HG03575 (cell line): ENCODE results near the gene CEP164.

ENCODE experiments used
- ATAC-seq: cut with Tn5 transposase; IDR thresholded peaks from one replicate; pipeline ENCODE4 v1.9.1; 2021; ENCODE audit not compliant: unreplicated experiment, insufficient number of reproducible peaks, low FRiP score; ENCODE audit errors: extremely low read depth

Gene CEP164

DNA sequence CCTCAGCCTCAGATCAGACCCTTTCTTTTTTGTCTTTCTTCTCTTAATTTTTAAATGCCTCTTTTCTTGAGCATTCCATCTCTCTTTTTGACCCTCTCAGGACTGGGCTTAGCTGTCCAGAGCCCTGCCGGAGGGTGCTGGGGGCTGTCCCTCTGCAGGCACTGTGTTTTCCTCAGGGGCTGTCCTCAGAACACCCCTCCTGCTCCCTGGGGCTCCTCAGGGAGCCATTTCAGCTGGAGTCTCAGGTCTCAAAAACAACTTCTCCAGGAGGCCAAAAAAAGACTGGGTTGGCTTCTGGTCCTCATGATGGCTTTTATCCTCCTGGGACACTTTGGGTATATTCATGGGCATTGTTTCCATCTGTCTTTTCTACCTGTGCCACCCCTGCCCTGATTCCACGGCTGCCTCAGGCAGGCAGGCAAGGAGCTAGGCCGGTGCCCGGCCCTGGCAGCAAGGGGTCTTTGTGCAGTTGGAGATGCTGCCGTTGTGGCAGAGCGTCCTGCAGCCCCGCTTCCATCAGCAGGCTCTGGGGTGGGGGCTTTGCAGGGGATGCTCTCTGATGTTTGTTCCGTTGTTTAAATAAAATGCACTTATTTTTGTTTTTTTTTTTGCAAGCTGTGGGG is 85.1 kb downstream of the CEP164 start:
- ATAC-seq = no peak

DNA sequence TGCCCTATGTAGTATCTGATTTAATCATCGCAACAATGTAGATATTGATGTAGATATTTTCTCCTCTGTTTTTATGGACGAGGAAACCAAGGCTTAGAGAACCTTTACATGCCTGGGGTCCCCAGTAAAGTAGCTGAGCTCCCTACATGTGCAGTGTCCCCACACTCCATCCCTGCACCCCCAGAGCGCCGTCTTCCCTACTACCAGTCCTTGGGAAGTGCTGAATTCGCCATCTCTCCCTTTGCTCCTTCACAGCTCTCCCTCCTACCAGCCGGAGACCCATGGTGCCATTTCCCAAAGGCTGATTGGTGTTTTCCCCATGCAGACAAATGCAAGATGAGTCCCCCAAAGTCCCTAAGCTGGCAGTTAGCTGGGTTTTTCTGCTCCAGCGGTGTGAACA is 86.0 kb downstream of the CEP164 start:
- no peak for ATAC-seq

DNA sequence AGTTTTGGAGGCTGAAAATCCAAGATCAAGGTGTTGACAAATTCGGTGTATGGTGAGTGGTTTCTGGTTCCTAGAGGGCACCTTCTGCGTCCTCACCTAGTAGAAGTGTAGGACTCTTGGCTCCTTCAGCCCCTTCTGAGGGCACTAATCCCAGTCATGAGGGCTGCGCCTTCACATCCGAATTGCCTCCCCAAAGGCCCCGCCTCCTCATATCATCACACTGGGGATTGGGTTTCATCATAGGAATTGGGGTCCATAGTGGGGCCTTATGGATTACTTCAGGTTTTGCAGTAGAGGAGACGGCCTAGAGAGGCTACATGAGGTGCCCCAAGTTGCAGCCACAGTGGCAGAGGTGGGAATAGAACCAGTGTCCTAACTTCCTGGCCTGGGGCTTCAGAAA is 87.1 kb downstream of the CEP164 start:
- no peak for ATAC-seq

DNA sequence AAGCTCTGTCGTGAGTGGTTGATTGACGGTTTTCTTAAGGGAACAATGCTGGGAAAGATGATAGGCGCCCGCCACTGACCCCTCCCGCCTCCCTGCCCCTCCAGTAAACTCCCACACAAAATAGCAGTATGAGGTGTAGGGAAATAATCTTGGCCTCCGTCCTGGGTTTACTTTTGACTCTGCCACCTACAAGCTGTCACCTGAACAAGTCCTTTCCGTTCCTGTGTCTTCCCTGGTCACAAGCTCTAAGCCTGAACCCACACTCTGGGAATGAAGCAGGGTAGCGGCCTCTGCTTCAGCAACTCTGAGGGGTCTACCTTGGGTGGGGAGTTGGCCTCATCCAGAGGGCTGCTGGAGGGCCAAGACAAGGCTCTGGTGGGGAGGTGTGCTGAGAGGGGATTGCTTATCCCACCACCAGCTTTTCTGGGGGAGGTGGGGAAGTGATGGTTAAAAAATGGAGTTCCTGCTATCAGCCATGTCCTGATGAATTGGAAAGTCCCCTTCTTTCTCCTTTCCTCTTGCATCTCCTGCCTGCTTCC is 87.8 kb downstream of the CEP164 start:
- no peak for ATAC-seq

DNA sequence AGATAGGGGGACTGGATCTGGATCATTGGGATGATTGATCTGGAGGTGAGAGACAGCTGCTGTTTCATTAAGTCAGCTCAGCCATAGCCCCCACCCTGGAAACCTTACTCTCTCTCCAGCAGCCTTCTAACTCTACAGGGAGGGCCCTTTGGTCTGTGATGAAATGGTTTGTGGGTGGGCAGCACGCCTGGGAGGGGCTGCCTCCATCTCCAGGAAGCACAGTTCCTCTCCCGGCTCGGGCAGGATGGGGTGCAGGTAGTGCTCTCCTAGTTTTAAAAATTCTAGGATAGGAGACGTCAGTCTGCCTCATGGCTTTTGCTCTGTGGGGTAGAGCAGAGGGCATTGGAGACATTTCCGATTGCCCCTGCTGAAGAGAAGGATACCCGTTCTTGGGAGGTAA is 89.7 kb downstream of the CEP164 start:
- no peak for ATAC-seq

DNA sequence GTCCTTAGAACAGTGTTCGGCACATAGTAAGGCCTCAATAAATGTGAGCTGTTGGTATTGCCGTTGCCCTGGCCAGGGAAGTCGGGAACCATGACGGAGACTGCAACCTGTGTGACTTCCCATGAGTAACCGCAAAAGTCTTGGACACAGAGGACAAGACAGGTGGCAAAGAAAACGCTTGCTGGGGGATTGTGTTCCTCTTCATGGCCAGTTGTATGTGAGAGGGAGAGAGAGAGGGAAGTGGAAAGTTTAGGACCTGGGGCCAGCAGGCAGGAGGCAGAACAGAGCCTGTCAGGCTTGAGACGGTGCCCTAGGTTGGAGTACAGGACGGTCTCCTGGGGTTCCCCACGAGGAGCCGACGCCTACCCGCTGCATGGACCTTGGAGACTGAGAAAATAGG is 90.2 kb downstream of the CEP164 start:
- ATAC-seq = no peak

DNA sequence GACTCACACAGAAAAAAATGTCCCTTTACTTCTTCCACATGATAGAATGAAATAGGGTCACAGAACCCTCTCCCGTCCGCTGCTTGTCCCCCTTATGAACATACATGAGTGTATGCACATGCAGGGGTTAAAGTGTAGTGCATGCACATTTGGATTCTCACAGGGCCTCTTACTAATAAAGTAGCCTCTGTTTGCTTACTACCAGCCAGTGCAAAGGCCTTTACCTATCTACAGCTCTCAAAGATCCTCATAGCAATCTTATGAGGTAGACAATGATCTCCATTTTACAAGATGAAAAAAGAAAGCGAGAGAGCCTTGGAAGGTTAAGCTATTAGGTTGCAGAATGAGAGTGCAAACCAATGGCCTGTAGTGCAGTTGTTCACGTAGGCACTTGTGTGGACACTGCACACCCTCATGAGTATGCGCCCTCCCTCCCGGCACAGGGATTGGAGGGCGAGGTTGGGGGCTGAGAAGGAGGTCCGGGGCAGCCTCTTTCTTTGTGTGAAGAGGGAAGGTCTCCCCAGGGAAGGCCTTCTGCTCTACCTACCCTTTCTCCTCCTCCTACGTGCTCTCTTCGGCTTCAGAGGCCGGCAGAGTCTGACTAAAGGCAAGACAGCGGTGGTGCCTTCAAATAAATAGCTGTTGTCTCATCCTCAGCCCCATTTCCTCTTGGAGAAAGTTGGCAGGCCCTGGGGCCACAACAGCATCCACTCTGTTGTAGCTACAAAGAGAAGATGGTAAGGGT is 91.3 kb downstream of the CEP164 start:
- no peak for ATAC-seq

DNA sequence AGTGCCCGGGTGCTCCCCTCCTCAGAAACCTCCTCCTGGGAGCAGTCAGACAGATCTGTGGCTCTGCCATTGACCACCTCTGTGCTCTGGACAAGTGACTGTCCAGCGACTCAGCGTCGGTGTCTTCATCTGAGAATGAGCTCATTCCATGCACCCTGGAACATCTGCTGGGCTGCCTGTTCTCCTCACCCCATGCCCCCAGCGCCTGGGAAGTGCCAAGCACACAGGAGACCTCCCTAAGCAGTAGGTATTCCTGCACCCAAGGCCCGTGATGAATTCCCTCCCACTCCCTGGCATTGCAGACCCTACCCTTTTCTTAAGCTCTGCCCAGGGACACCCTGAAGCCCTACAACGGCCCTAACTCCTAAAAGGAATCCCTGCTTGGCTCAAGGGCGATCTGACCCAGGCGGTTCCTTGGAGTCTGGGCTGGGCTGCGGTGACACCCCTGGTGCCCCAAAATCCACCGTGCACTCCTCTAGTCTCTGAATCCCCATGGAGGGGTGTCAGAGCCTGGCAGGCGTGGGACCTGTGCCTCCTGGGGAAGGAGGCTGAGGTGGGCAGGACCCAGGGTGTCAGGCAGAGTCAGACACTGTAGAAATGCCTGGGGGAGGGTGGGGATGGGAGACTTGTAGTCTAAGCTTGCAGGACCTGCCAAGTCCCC is 92.0 kb downstream of the CEP164 start:
- ATAC-seq = no peak

DNA sequence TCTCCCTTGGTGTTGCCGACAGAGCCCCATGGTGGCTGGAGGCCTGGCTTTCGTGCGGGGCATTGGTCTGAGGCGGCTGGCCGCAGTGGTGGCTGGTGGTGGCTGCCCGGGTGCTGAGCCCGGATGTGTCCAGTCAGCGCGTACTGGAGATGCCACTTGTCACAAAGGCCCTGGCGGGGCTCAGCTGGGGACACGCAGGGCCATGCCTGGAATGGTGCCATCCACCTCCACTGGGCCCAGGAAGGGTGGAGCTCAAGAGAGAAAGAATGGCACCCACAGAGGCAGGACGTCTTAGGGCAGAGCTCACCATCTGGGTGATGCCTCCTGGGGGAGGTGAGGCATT is 92.5 kb downstream of the CEP164 start:
- no peak for ATAC-seq

DNA sequence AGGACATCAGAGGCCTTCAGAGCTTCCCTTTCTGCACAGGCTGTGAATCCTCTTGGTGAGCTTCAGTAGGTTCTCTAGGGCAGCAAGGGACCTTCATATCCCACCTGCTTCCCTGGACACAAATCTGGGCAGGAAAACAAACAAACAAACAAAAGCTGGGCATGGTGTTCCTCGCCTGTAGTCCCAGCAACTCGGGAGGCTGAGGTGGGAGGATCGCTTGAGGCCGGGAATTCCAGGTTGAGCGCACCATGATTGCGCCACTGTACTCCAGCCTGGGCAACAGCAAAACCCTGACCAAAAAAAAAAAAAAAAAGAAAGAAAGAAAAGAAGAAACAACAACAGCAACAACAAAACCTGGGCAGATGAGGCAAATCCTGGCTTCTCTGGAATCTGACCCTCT is 92.9 kb downstream of the CEP164 start:
- no peak for ATAC-seq

DNA sequence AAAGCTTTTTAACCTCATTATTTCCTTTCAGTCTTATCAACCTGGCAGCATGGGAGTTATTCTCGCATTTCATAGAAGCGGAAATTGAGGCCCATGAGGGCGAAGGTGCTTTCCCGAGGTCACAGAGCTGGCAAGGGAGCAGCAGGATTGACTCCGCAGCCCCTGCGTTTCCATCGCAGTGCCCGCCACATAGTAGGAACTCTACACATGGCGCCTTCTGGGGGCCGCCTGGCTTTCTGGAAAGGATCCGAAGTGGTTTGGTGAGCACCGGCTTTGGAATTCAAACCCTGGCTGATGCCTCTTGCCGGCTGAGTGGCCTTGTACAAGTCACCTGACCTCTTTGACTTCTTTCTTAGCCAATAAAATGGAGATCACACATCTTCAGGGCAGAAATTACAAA is 93.4 kb downstream of the CEP164 start:
- ATAC-seq = no peak

DNA sequence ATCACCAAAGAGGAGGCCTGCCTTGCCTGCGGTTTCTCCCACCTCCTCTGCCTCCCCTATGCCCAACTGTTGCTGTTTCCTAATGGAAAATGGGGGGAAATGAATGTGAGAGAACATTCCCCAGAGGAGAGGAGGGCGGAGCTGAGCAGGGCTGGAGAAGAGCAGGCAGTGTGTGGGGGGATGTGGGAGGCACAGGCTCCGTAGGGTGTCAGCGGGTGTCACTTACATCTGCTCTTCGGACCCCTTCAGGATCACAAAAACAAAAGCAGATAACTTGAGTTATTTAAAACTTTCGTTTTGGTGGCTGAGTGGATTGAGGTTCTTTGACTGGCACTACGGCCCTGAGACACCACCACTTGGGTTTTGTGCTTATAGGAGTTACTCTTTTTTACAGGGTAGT is 93.8 kb downstream of the CEP164 start:
- ATAC-seq = no peak

DNA sequence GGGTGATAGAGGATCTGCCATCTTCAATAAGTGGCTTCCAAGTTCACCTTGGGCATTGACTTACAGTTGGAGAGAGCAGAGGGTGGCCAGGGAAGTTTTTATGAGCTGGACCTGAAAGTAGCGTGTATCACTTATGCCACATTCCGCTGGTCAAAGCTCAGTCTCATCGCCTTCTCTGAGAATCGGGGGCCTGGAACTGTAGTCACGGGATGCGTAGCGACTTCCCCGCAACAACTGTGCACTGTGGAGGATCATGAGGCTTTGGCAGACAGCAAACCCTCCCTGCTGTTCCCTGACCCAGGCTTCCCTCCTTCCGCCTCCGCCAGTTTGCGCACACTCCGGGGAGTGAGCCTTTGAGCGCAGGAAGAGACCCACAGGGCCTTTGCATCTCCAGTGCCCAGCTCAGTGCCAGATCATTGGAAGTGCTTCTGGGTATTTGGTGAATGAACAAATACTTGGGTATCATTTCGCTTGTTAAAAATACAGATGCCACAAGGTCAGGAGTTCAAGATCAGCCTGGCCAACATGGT is 95.5 kb downstream of the CEP164 start:
- no peak for ATAC-seq

DNA sequence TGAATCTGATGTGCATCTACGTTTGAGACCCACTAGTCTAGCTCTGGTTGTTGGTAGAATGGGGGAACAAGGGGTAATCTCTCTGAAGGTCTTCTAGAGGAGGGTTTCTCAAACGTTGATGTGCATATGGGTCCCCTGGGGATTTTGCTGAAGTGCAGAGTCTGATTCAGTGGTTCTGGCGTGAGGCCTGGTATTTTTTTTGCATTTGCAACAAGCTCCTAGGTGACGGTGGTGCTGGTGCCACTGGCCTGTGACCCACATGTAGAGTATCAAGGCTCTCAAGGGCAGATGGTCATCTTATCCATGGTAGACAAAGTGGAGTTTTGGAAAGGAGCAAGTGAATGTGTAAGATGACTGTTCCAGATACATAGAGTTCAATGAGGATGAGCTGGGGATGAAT is 97.1 kb downstream of the CEP164 start:
- ATAC-seq = no peak

DNA sequence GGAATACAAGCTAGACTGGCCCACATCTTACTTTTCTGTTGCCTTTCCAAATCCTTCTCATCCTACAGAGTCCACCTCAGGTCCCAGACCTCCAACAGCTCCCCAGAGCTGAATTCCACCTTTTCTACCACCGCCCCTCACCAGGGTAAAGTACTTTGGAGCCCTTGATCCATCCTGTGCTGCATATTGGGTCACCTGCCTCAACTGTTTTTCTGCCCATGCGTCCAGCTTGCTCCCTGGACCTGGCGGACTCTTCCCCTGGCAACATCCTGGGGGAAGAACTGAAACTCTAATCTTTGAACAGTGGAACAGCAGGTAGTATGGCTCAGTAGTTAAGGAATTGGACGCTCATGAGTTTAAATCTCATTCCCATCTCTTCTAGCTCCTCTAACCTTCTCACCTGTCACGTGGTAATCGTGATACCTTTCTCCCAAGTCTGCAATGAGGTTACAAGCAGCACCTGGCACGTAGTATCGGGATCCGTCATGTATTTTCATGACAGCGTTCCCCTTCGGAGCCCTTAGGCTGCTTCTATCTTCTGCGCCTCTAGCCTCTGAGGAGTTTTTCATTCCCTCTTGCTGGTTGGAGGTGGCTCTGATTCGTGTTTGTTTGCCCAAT is 98.1 kb downstream of the CEP164 start:
- no peak for ATAC-seq

DNA sequence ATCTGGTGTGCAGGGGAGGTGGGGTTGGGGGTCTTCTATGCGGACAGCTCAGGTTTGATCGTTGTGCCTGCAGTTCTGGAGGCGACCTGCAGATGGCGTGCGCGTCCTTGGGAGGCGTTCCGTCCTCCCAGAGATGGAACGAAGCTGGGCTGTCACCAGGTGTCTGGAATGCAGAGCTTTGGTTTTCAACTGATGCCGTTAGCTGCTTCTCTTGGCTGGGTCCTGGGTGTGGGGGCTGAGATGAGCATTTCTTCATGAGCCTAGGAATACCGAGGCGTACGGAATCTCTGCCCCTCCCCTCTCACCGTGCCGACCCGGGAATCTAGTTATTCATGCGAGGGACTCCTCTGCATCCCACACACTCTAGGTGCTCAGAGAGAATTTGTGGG is 98.6 kb downstream of the CEP164 start:
- no peak for ATAC-seq

DNA sequence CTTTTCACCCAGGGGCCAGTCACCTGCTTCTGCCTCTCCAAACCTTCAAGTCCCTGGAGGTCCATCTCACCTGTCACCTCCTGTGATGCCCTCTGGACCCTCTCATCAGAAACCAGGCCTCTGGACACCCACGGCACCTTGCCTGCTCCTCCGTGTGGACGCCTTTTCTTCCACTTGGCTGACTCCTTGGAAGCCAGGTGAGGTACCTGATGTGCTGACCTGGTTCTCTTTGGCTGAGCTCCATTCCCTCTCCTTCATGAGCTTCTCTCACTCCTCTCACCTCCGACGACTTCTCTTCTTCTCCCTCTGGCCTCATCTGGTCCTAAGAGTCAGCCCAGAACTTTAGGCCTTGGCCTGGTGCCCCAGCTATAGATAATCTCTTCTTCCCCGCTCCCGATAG is 99.3 kb downstream of the CEP164 start:
- ATAC-seq = no peak

DNA sequence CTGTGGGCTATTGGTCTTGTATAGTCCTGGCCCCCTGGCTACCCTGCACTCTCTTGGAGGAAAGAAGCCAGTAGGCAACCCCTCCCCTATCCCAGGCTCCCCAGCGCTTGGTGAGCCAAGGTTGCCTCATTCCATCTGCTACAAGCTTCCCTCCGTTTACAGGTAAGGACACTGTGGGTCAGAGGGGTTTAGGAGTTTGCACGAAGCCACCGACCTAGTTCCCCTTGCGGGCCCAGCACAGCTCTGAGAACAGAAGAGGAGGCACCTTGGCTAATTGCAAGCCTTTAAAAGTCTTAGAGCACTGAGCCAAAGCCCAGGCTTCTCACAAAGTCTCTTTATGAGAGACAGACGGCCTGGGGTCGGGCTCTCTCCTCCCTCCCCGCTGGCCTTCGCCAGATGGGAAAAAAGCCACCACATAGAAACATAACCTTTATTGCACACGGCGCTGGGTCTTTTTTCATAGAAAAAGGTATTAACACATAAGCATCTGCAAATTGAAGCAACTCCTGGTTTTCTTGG is 99.8 kb downstream of the CEP164 start:
- ATAC-seq = no peak

DNA sequence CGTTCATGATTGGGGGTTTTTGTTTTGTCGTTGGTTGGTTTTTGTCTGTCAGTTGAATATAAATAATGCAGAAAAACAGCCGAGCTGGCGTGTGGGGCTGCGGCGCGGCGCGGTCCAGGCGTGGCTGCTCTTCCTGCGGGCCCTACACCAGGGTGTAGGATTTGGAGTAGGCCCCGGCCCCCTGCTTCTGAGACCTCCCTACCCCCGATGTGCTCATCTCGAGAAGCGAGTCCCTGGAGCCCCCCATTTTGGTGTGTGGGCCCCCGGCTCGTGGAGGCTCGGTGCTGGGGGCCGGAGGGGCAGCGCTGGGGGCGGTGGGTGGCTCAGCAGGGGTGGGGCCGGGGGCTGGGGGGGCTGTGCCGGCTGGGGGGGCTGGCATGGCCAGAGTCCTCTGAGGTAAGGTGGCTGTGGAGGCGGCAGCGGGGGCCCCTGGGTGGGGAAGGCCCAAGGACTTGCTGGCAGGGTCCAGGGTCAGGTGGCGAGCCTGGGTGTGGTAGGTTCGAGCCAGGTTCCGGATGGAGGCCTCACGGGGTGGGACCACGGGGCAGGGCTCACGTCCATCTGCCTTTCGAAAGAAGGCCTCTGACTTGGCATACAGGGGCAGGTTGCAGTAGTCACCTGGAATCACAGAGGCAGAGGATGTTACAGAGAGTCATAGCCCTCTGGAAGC is 100.7 kb downstream of the CEP164 start:
- no peak for ATAC-seq
